Subcutaneous adipose tissue (tissue), 4 donors: ENCODE results near the gene CARD11. TPM values are rescaled to one million over a fixed set of nuclear protein-coding genes. Genes with fewer than 3 reads are reported as not detected.

Source experiments
- CTCF ChIP-seq: fragments of 450-650 bp; IDR thresholded peaks from one replicate; pipeline ENCODE4 v1.5.1; 2016; ENCODE audit warnings: low read depth, mild to moderate bottlenecking, control low read depth, antibody characterized with exemption, moderate library complexity
- total RNA-seq, 4 donors: library from RNA; depleted of rRNA; stranded (reverse); fragments of >200 nt; gene quantifications; one replicate each; pipeline ENCODE4 v1.1.0, GENCODE V29; 2016

The CARD11 gene
- total RNA-seq, 4 donors from 2014 or later: 0.57 to 1.2 (median 0.77) TPM

- TF ChIP-seq CTCF: no peak
These were observed 88.4 kb downstream of the CARD11 start for GRCh38 chr7:2955269-2955668.

DNA sequence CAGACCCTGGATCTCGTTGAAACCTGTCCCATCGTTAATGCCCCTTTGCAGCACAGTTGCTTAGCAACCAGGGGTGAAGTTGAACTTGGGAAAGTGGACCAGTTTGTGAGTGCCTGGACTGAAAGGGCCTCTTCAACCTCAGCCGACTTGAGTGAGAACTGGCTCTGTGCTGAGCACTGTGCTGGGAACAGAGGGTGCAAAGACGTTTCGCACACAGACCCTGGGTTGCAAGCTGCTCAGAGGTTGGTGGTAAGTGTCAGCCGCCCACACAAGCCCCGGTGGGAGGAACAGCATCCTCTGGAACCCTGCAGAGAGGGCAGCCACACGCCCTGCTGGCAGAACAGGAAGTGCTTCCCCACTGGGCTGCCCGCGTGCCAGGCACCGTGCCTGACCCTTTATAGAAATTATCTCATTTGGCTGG lies 89.2 kb downstream of the CARD11 start:
- no peak for TF ChIP-seq CTCF

DNA sequence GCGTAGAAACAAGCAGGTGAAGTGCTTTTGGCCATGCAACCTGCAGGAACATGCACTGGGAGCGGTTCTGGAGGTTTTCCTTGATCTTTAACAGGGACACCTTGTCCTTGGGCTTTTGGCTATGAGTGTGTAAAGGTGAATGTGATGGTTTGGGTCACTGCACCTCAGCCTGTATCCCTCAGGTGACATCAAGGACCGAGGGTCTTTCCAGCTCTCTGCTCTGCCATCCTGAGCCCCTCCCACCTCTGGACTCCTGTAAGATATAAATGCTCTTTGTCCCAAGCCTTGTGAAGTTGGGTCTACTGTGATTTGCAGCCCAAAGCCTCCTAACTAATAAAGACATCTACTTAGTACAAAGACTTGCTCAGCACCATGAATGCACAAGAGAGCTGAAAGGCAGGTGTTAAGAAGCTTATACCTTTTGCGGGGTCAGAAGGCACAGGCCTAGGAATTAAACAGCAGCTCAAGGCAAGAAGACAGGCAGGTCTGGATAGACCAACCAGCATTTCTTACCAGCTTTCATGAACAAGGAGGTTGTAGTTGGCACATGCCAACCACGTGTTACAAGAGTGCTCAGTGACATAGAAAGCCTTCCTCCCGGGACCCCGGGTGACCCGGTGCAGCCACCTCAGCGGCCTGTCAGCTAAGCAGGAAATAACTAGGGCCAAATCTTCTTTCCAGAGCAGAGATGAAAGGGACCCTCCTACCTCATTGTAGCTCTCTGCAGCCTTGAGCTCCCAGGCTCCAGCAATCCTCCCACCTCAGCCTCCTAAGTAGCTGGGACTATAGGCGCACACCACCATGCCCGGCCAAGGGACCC lies 89.9 kb downstream of the CARD11 start:
- no peak for TF ChIP-seq CTCF

DNA sequence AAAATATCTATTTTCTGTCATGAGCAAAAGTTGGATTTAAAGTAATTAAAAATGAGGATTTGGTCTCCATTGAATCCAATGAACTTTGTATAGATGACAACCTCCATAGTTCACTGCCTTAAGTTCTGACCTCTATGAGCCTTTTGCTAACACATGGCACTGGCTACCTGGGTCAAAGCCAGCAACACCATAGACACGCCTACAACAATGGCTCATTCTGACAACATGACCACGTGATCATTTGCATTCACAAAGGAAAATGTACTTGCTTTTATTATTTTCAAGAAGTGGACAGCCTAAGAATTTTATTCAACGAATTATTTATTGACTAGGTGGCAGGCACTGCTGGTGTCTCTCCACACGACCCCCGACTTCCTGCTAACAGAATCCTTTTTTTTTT lies 90.6 kb downstream of the CARD11 start:
- no peak for TF ChIP-seq CTCF

DNA sequence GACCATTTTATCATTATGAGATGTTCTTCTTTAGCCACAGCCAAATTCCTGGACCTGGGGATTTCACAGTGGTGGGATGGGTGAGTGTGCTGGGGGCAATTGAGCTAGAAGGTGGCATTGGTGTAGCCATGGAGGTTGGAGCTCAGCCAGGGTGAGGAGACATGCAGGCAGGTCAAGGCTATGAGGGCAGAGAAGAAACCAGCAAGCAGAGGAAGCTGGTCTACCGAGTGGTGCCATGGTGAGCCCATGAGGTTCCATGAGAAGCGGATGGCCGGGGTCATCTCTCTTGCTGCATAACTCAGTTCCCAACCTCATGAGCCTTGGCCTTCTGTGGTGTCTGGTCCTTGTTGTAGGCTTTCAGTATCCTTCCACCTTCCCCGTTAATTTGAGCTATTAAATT lies 91.4 kb downstream of the CARD11 start:
- TF ChIP-seq CTCF: no peak

DNA sequence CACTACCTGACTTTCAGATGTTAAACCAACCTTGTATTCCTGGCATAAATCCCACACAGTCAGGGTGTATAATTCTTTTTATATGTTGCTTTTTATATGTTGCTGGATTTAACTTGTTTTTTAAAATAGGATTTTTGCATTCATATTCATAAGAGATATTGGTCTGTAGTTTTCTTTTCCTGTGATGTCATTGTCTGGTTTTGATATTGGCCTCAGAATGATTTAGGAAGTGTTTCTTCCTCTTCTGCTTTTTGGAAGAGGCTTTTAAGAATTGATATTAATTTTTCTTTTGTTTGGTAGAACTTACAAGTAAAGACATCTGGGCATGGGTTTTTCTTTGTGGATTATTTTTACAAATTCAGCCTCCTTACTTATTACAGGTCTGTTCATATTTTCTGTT lies 93.1 kb downstream of the CARD11 start:
- TF ChIP-seq CTCF: no peak

DNA sequence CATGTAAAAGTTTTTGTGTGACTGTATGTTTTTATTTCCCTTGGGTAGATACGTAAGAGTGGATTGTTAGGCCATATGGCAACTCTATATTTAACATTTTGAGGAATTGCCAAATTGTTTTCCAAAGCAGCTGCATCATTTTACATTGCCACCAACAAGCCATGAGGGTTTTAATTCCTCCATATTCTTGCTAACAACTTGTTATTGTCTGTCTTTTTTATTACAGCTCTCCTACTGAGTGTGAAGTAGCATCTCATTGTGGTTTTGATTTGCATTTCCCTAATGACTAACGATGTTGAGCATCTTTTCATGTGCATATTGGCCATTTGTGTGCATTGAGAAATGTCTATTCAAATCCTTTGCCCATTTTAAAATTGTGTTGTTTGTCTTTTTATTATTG lies 94.9 kb downstream of the CARD11 start:
- TF ChIP-seq CTCF: no peak
